HCT116 (cell line): Measurements from ENCODE around the gene FAM120A. TPM values are rescaled to one million over a fixed set of nuclear protein-coding genes. Genes with fewer than 3 reads are reported as not detected.

Source experiments
- ATAC-seq: fragments of 200-7000 bp; cut with Tn5 transposase; 2 replicates; pipeline ENCODE4 v1.9.1; 2020; ENCODE audit warnings: mild to moderate bottlenecking, moderate library complexity
- BruUV-seq: library from RNA; stranded (reverse); fragments of 400-500 nt; replicated peaks from 2 replicates; lab custom pipeline; 2021; lab: Mats Ljungman, UMichigan
- CTCF ChIA-PET: fragments of 300-600 bp; sonication (Branson Sonifier 250); formaldehyde crosslinking; loops from one replicate; lab custom pipeline; 2021; ENCODE audit warnings: antibody characterized with exemption; lab: Charles Lee
- POLR2A ChIA-PET: fragments of 300-600, 350-600 bp; sonication (Branson Sonifier 250); formaldehyde crosslinking; loops from one replicate; lab custom pipeline; 2021; ENCODE audit warnings: antibody characterized with exemption; lab: Charles Lee
- RAD21 ChIA-PET, 2 experiments: fragments of 300-600 bp; sonication (Branson Sonifier 250); formaldehyde crosslinking; loops; one replicate each; lab custom pipeline; 2023; ENCODE audit warnings: low total read pairs in 2 of 2; ENCODE audit not compliant: uncharacterized antibody in 2 of 2, unreplicated experiment in 2 of 2, low non-redundant PET in 1 of 2; lab: Charles Lee
- DNase-seq: peaks from one replicate; pipeline ENCODE4 v3.0.0-alpha.2; 2010; ENCODE audit warnings: low read depth, low spot score
- H2AFZ ChIP-seq: fragments of 200-600 bp; shearing (Covaris generic), sonication (generic); 2 replicates; pipeline ENCODE4 v1.6.1; 2017; ENCODE audit warnings: low read depth, mixed run types, mixed read lengths, antibody characterized with exemption, low read length; ENCODE audit not compliant: poor library complexity, severe bottlenecking
- H3K27ac ChIP-seq: 2 replicates; pipeline ENCODE4 v1.5.1; 2012; ENCODE audit warnings: low read depth, low read length
- H3K27me3 ChIP-seq: fragments of 200-600 bp; sonication (generic); 2 replicates; pipeline ENCODE4 v1.6.1; 2016; ENCODE audit warnings: mixed run types, low read length, mixed read lengths; ENCODE audit not compliant: insufficient read depth
- H3K36me3 ChIP-seq, 2 experiments: fragments of 200-500 bp in 1 of 2; fragments of 200-600 bp in 1 of 2; sonication (Bioruptor generic) in 1 of 2; sonication (generic) in 1 of 2; 2 replicates each; pipeline versions ENCODE4 v1.5.1 to v1.6.1; 2014 to 2016; ENCODE audit warnings: low read length in 2 of 2, inconsistent platforms in 1 of 2, mixed read lengths in 1 of 2, mixed run types in 1 of 2; ENCODE audit not compliant: insufficient read depth in 2 of 2, control insufficient read depth in 1 of 2
- H3K4me1 ChIP-seq, 2 experiments: fragments of 200-600 bp in 1 of 2; sonication (generic) in 1 of 2; 2 replicates each; pipeline versions ENCODE4 v1.5.1 to v1.6.1; 2012 to 2017; ENCODE audit warnings: low read length in 2 of 2, inconsistent platforms in 1 of 2, mild to moderate bottlenecking in 1 of 2, mixed read lengths in 1 of 2, mixed run types in 1 of 2, moderate library complexity in 1 of 2; ENCODE audit not compliant: insufficient read depth in 2 of 2, control insufficient read depth in 1 of 2
- H3K4me2 ChIP-seq: fragments of 200-600 bp; sonication (generic); 2 replicates; pipeline ENCODE4 v1.6.1; 2017; ENCODE audit warnings: mixed run types, low read length, mixed read lengths
- H3K4me3 ChIP-seq, 2 experiments: fragments of 200-600 bp in 1 of 2; sonication (generic) in 1 of 2; replicated peaks in 1 of 2; 2 replicates each; pipeline ENCODE4 v1.5.1; 2011 to 2016; ENCODE audit warnings: low read length in 2 of 2, control low read depth in 1 of 2, low read depth in 1 of 2, mild to moderate bottlenecking in 1 of 2, mixed read lengths in 1 of 2, mixed run types in 1 of 2
- H3K79me2 ChIP-seq: fragments of 200-600 bp; sonication (generic); 2 replicates; pipeline ENCODE4 v1.6.1; 2017; ENCODE audit warnings: mild to moderate bottlenecking, mixed run types, low read length, moderate library complexity, mixed read lengths; ENCODE audit not compliant: insufficient read depth
- H3K9ac ChIP-seq: fragments of 200-600 bp; sonication (generic); 2 replicates; pipeline ENCODE4 v1.6.1; 2016; ENCODE audit warnings: low read length, mixed read lengths
- H3K9me2 ChIP-seq: fragments of 200-600 bp; sonication (generic), shearing (Covaris generic); 2 replicates; pipeline ENCODE4 v1.6.1; 2017; ENCODE audit warnings: mixed run types, mild to moderate bottlenecking, moderate library complexity; ENCODE audit not compliant: insufficient read depth
- H3K9me3 ChIP-seq, 2 experiments: fragments of 200-500 bp in 1 of 2; fragments of 200-600 bp in 1 of 2; sonication (Bioruptor generic) in 1 of 2; sonication (generic) in 1 of 2; 2 replicates each; pipeline ENCODE4 v1.6.1; 2014 to 2017; ENCODE audit warnings: low read length in 2 of 2, mixed read lengths in 2 of 2, inconsistent platforms in 1 of 2, low read depth in 1 of 2, mild to moderate bottlenecking in 1 of 2, mixed run types in 1 of 2, moderate library complexity in 1 of 2; ENCODE audit not compliant: control insufficient read depth in 1 of 2, insufficient read depth in 1 of 2
- H4K20me1 ChIP-seq: fragments of 200-600 bp; sonication (generic), shearing (Covaris generic); 2 replicates; pipeline ENCODE4 v1.6.1; 2017; ENCODE audit warnings: mixed run types, mild to moderate bottlenecking, moderate library complexity; ENCODE audit not compliant: insufficient read depth
- CBX3 ChIP-seq: IDR thresholded peaks from 2 replicates; pipeline ENCODE4 v1.6.1; 2012; ENCODE audit warnings: low read depth
- EGR1 ChIP-seq: IDR thresholded peaks from 2 replicates; pipeline ENCODE4 v1.6.1; 2012; ENCODE audit warnings: low read depth
- EZH2 ChIP-seq: fragments of 200-600 bp; sonication (generic); IDR thresholded peaks from 2 replicates; pipeline ENCODE4 v1.6.1; 2017; ENCODE audit warnings: antibody characterized with exemption, mixed run types
- EZH2phosphoT487 ChIP-seq: fragments of 200-600 bp; IDR thresholded peaks from 2 replicates; pipeline ENCODE4 v1.6.1; 2018; ENCODE audit warnings: antibody characterized with exemption, borderline replicate concordance
- FOSL1 ChIP-seq: IDR thresholded peaks from 2 replicates; pipeline ENCODE4 v1.6.1; 2012; ENCODE audit warnings: low read depth
- POLR2A ChIP-seq: IDR thresholded peaks from 2 replicates; pipeline ENCODE4 v1.7.0; 2011; ENCODE audit warnings: borderline replicate concordance; ENCODE audit not compliant: insufficient read depth, insufficient read length; ENCODE audit errors: extremely low read depth
- SP1 ChIP-seq: IDR thresholded peaks from 2 replicates; pipeline ENCODE4 v1.6.1; 2012; ENCODE audit warnings: low read depth
- TCF7L2 ChIP-seq: IDR thresholded peaks from 2 replicates; pipeline ENCODE4 v1.7.0; 2011; ENCODE audit warnings: borderline replicate concordance, inconsistent platforms; ENCODE audit not compliant: insufficient read depth, insufficient read length; ENCODE audit errors: extremely low read depth
- ZNF274 ChIP-seq: fragments of 200-500 bp; sonication (Bioruptor generic); IDR thresholded peaks from 2 replicates; pipeline ENCODE4 v1.6.1; 2014; ENCODE audit warnings: mild to moderate bottlenecking, low read depth, low read length, inconsistent platforms
- intact Hi-C: fragments of 100-400 bp; cut with micrococcal nuclease; formaldehyde crosslinking; loops from 2 replicates; pipeline ENCODE4 v1.10.0; 2022
- total RNA-seq: library from RNA; stranded (reverse); gene quantifications from one replicate; pipeline ENCODE4 v1.2.1, GENCODE V29; 2021; ENCODE audit not compliant: unreplicated experiment
- TF ChIP-seq, protein P1 (sequence below): IDR thresholded peaks from 2 replicates; pipeline ENCODE4 v1.6.1; 2011; ENCODE audit warnings: mild to moderate bottlenecking, low read length, moderate library complexity; ENCODE audit not compliant: insufficient replicate concordance; ENCODE audit errors: extremely low read depth
- TF ChIP-seq, protein P2 (sequence below), 3 experiments: fragments of 200-600 bp in 1 of 3; sonication (generic) in 1 of 3; IDR thresholded peaks in 2 of 3; conservative IDR thresholded peaks in 1 of 3; 2 replicates each; pipeline ENCODE4 v1.5.1; 2012 to 2017; ENCODE audit warnings: low read depth in 2 of 3, low read length in 2 of 3, antibody characterized with exemption in 1 of 3, borderline replicate concordance in 1 of 3, control low read depth in 1 of 3, mild to moderate bottlenecking in 1 of 3, mixed read lengths in 1 of 3, mixed run types in 1 of 3, moderate library complexity in 1 of 3; ENCODE audit not compliant: insufficient read depth in 1 of 3
- TF ChIP-seq, protein P3 (sequence below): IDR thresholded peaks from 2 replicates; pipeline ENCODE4 v1.6.1; 2012

The FAM120A gene
- total RNA-seq, 1 experiment from 2014 or later = 122 TPM

DNA sequence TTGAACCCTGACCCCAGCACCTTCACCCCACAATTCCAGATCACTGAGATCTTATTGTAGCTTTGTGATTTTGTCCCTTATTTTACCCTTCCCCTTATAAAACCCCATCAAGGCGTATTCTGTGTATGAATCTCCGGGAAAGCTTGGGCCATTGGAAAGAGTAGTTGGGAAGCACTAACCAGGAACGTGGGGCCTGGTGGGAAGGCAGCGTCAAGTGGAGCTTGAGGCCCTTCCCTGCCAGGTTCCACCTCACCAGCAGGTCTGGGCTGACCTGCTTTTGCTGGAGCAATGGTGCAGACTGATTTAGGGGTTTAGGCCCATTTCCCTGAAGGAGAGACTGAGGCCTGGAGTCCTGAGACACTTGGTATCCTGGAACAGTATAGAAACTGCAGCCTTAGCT, 134.2 kb downstream of the FAM120A start:
- H3K79me2 ChIP-seq = peaks cover 49% of the 10 kb centered on the region
- ATAC-seq = no peak

More for the DNA sequence above, 134.2 kb downstream of the FAM120A start:
- intact Hi-C loops = no loop called here
- H3K4me1 ChIP-seq = no peaks in the 10 kb centered on the region
- no peaks in the 10 kb centered on the region for H3K36me3 ChIP-seq
- no peak overlapping the region for H3K4me3 ChIP-seq
- no peaks in the 10 kb centered on the region for H4K20me1 ChIP-seq
- H3K9ac ChIP-seq = no peak overlapping the region
- no peaks in the 10 kb centered on the region for H3K9me2 ChIP-seq
- TF ChIP-seq, protein P1, sequence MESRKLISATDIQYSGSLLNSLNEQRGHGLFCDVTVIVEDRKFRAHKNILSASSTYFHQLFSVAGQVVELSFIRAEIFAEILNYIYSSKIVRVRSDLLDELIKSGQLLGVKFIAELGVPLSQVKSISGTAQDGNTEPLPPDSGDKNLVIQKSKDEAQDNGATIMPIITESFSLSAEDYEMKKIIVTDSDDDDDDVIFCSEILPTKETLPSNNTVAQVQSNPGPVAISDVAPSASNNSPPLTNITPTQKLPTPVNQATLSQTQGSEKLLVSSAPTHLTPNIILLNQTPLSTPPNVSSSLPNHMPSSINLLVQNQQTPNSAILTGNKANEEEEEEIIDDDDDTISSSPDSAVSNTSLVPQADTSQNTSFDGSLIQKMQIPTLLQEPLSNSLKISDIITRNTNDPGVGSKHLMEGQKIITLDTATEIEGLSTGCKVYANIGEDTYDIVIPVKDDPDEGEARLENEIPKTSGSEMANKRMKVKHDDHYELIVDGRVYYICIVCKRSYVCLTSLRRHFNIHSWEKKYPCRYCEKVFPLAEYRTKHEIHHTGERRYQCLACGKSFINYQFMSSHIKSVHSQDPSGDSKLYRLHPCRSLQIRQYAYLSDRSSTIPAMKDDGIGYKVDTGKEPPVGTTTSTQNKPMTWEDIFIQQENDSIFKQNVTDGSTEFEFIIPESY = no peak
- no peak for TF ChIP-seq TCF7L2
- TF ChIP-seq SP1 = no peak
- no peak for TF ChIP-seq POLR2A
- TF ChIP-seq, protein P2, sequence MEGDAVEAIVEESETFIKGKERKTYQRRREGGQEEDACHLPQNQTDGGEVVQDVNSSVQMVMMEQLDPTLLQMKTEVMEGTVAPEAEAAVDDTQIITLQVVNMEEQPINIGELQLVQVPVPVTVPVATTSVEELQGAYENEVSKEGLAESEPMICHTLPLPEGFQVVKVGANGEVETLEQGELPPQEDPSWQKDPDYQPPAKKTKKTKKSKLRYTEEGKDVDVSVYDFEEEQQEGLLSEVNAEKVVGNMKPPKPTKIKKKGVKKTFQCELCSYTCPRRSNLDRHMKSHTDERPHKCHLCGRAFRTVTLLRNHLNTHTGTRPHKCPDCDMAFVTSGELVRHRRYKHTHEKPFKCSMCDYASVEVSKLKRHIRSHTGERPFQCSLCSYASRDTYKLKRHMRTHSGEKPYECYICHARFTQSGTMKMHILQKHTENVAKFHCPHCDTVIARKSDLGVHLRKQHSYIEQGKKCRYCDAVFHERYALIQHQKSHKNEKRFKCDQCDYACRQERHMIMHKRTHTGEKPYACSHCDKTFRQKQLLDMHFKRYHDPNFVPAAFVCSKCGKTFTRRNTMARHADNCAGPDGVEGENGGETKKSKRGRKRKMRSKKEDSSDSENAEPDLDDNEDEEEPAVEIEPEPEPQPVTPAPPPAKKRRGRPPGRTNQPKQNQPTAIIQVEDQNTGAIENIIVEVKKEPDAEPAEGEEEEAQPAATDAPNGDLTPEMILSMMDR (IDR thresholded peaks at IDR 0.05 in 2 of 3, conservative IDR thresholded peaks at IDR 0.05 in 1 of 3; ENCODE audit: borderline replicate concordance in 1 of 3, insufficient read depth in 1 of 3, low read depth in 2 of 3, low read length in 2 of 3) = no peak
- no peak for TF ChIP-seq EZH2
- TF ChIP-seq CBX3 = no peak
- no peak for TF ChIP-seq ZNF274
- no peak for TF ChIP-seq EGR1
- TF ChIP-seq EZH2phosphoT487 = no peak
- no peak for TF ChIP-seq FOSL1
- TF ChIP-seq, protein P3, sequence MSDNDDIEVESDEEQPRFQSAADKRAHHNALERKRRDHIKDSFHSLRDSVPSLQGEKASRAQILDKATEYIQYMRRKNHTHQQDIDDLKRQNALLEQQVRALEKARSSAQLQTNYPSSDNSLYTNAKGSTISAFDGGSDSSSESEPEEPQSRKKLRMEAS = no peak
- TF ChIP-seq, all 23 proteins: peak for 0
- CTCF ChIA-PET = no interaction called here
- H3K9me3 ChIP-seq = no peaks in the 10 kb centered on the region
- RAD21 ChIA-PET = no interaction called here
- H3K27me3 ChIP-seq = no peaks in the 10 kb centered on the region
- POLR2A ChIA-PET = no interaction called here
- no peak overlapping the region for H3K27ac ChIP-seq
- H2AFZ ChIP-seq = no peak overlapping the region
- BruUV-seq = no TSS peak
- DNase-seq = no peak
- H3K4me2 ChIP-seq = no peak overlapping the region
